ENCODE measurements around the gene EIF2B2. TPM values are rescaled to one million over a fixed set of nuclear protein-coding genes. Genes with fewer than 3 reads are reported as not detected.

Gene EIF2B2
- total and polyA plus RNA-seq, 4 donors: 19.6 to 45.2 (median 35.0) TPM

DNA sequence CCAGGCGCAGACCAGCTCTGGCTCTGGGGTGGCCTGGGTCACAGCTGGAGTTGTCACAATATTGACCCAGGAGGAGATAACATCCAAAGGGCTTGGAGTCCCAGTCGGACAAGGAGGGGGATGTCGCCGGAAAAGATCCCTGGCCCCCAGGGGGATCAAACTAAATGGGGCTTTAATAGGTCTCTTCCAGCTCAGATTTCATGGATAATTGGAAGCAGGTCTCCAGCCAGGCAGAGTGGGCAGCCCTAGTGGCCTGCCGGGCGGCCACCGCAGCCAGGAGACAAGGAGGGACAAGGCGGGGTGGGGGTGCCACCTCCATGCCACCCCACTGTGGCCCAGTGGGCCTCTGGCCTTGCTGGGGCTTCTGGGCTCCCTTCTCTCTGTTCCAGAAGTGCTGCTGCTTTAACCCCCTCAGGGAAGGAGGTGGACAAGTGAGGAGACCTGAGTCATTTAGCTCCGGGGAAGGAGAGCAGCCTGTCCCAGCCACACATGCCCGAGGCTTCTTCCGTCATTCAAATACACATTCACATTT, 24.2 kb upstream of the EIF2B2 start:
- Histone ChIP-seq H3K36me3 (ENCODE audit: control insufficient read depth in 4 of 4, insufficient read depth in 4 of 4, low read length in 4 of 4) (no peaks in the 10 kb centered on the region), H3K27me3 (ENCODE audit: control insufficient read depth in 3 of 3, insufficient read depth in 3 of 3, low read length in 2 of 3) (no peaks in the 10 kb centered on the region), H3K9ac (ENCODE audit: insufficient read depth in 1 of 2, low read length in 2 of 2) (no peak overlapping the region), H3K4me3 (no peak overlapping the region), H3K9me3 (ENCODE audit: control insufficient read depth in 4 of 4, insufficient read depth in 3 of 4, low read length in 3 of 4) (no peaks in the 10 kb centered on the region), H3K4me1 (ENCODE audit: control insufficient read depth in 5 of 5, insufficient read depth in 5 of 5, low read length in 5 of 5) (peaks cover 2 to 88% (median 20%) of the 10 kb centered on the region in 5 donors), H3K27ac (ENCODE audit: low read depth in 1 of 2, low read length in 1 of 2) (no peak overlapping the region)
- DNase-seq: no peak
- ATAC-seq (ENCODE audit: insufficient read depth, low FRiP score): no peak
- 89% methylated on average over 11 of the region's 11 CpGs for WGBS, 2 donors
- TF ChIP-seq, protein P1, sequence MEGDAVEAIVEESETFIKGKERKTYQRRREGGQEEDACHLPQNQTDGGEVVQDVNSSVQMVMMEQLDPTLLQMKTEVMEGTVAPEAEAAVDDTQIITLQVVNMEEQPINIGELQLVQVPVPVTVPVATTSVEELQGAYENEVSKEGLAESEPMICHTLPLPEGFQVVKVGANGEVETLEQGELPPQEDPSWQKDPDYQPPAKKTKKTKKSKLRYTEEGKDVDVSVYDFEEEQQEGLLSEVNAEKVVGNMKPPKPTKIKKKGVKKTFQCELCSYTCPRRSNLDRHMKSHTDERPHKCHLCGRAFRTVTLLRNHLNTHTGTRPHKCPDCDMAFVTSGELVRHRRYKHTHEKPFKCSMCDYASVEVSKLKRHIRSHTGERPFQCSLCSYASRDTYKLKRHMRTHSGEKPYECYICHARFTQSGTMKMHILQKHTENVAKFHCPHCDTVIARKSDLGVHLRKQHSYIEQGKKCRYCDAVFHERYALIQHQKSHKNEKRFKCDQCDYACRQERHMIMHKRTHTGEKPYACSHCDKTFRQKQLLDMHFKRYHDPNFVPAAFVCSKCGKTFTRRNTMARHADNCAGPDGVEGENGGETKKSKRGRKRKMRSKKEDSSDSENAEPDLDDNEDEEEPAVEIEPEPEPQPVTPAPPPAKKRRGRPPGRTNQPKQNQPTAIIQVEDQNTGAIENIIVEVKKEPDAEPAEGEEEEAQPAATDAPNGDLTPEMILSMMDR (IDR thresholded peaks at IDR 0.05; ENCODE audit: control extremely low read depth, extremely low read depth): no peak

DNA sequence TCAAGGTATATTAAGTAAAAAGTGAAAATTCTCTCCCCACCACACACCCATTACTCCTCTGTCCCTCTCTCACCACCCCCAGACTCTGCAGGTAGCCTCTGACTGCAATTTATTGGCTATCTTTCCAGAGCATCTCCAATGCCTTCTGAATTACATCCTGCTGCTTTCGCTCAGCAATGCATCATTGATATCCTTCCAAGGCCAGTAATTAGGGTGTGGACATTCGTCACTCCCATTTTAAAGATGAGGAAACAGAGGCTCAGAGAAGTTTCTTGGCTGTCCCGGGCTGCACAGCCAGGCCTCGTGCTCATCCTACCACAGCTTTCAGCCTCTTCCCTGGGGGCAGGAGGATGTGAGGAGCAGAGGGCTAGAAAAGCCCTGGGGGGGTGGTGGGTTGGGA, 23.7 kb upstream of the EIF2B2 start:
- Histone ChIP-seq H3K9ac (ENCODE audit: insufficient read depth in 1 of 2, low read length in 2 of 2) (no peak overlapping the region), H3K9me3 (ENCODE audit: control insufficient read depth in 4 of 4, insufficient read depth in 3 of 4, low read length in 3 of 4) (no peaks in the 10 kb centered on the region), H3K27ac (ENCODE audit: low read depth in 1 of 2, low read length in 1 of 2) (no peak overlapping the region), H3K4me3 (no peak overlapping the region), H3K4me1 (ENCODE audit: control insufficient read depth in 5 of 5, insufficient read depth in 5 of 5, low read length in 5 of 5) (peaks cover 2 to 83% (median 19%) of the 10 kb centered on the region in 5 donors), H3K36me3 (ENCODE audit: control insufficient read depth in 4 of 4, insufficient read depth in 4 of 4, low read length in 4 of 4) (no peaks in the 10 kb centered on the region), H3K27me3 (ENCODE audit: control insufficient read depth in 3 of 3, insufficient read depth in 3 of 3, low read length in 2 of 3) (no peaks in the 10 kb centered on the region)
- DNase-seq (no peak), ATAC-seq (ENCODE audit: insufficient read depth, low FRiP score) (no peak)
- WGBS, 2 donors: 81 to 94% methylated on average over 4 of the region's 4 CpGs
- TF ChIP-seq, protein P1 (IDR thresholded peaks at IDR 0.05; ENCODE audit: control extremely low read depth, extremely low read depth): no peak

DNA sequence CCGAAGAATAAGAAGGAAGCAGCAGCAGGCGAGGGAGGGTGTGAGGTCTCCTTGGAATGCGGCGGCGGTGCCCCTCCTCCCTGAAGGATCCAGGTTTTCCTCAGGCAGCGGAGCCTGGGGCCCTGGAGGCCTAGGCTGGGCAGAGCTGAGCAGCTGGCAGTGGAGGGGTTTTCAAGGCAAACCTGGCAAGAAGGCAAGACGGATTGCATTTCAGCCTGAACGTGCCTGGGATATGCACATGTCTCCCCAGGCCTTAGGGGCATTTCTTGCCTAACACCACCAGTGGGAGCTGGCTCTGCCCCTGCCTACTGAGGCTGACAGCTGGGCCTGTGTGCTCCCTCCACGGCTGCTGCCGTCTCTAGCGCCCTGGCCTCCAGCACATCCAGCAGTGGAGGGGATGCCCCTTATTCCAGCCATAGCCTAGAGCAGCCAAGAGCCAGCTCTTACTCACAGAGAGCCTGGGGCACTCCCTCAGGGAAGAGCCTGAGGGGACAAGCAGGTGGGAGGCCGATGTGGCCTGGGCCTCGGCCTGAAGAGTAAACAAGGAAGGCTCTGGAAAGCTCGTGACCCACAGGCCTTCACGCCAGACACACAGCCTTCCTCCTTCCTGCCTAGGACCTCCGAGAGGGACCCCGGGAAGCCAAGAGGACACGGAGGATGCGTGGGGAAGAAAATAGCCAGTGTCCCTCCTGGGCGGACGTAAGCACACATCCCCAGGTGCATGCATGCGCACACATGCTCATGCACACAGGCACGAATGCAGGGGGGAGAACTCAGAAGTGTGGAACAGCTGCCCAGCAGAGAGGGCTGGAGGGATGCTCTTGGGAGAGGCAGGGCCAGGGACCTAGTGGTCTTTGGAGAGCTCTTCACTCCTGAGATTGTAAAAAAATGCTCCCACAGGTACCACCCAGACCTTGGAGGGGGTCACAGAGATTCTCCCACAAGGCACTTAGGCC, 23.0 kb upstream of the EIF2B2 start:
- TF ChIP-seq, protein P1 (IDR thresholded peaks at IDR 0.05; ENCODE audit: control extremely low read depth, extremely low read depth): no peak
- ATAC-seq (ENCODE audit: insufficient read depth, low FRiP score) (no peak), DNase-seq (peak; percentile 40 to 62 (median 52))
- Histone ChIP-seq H3K4me3 (no peak overlapping the region), H3K4me1 (ENCODE audit: control insufficient read depth in 5 of 5, insufficient read depth in 5 of 5, low read length in 5 of 5) (peaks cover 0 to 76% (median 17%) of the 10 kb centered on the region in 5 donors), H3K9me3 (ENCODE audit: control insufficient read depth in 4 of 4, insufficient read depth in 3 of 4, low read length in 3 of 4) (no peaks in the 10 kb centered on the region), H3K9ac (ENCODE audit: insufficient read depth in 1 of 2, low read length in 2 of 2) (no peak overlapping the region), H3K27me3 (ENCODE audit: control insufficient read depth in 3 of 3, insufficient read depth in 3 of 3, low read length in 2 of 3) (no peaks in the 10 kb centered on the region), H3K36me3 (ENCODE audit: control insufficient read depth in 4 of 4, insufficient read depth in 4 of 4, low read length in 4 of 4) (no peaks in the 10 kb centered on the region), H3K27ac (ENCODE audit: low read depth in 1 of 2, low read length in 1 of 2) (no peak overlapping the region)
- WGBS, 2 donors: 80 to 89% methylated on average over 23 of the region's 23 CpGs

All from lung (tissue), 12 donors.